ENCODE results near the gene LRRC46. TPM values are rescaled to one million over a fixed set of nuclear protein-coding genes. Genes with fewer than 3 reads are reported as not detected.

The LRRC46 gene
- polyA plus RNA-seq, 3 donors, result 0.12 to 0.65 (median 0.22) TPM

DNA sequence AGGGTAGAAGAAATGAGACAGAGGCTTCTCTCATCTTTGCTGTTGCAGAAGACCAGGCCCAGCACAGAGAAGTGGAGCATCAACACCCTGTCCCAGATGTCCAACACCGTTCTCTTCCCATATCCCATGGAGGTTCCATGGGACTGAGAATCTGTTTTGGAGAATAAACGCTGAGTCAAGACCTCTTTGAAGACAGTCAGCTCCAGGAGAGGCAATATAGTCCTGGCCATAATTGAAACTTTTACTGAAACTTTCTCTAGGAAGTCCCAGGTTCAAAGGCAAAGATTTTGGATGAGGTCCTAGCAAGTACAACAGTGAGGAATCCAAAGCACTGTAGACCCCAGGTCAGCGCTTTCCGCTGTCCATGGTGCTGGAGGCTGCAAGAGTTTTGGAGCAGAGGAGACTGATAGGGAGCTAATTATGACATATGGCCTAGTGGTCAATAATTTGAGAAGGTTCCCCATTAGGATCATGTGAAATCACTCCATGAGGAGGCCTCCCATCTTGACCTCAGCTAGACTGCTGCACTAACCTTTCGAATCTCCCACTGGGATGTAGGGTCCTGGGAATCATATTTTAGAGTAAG lies 45.8 kb upstream of the LRRC46 start:
- Histone ChIP-seq H3K4me3 (replicated peaks in 1 of 3; ENCODE audit: low read depth in 2 of 3, low read length in 3 of 3) (no peak overlapping the region), H3K9me3 (replicated peaks in 1 of 2; ENCODE audit: control insufficient read depth in 1 of 2, insufficient read depth in 1 of 2, low read length in 2 of 2) (peaks cover 0 to 6% of the 10 kb centered on the region in 2 donors), H3K9ac (ENCODE audit: insufficient read depth, low read length, poor library complexity, severe bottlenecking) (no peak overlapping the region), H2AFZ (ENCODE audit: insufficient read depth, low read depth, low read length, poor library complexity, severe bottlenecking) (no peak overlapping the region), H3K27me3 (ENCODE audit: control insufficient read depth in 2 of 2, insufficient read depth in 2 of 2, low read length in 2 of 2) (peaks cover 21 to 40% of the 10 kb centered on the region in 2 donors), H4K20me1 (ENCODE audit: insufficient read depth, low read length) (no peaks in the 10 kb centered on the region), H3K79me2 (ENCODE audit: insufficient read depth, low read length) (no peaks in the 10 kb centered on the region), H3K4me2 (replicated peaks; ENCODE audit: extremely low read depth, low read length, poor library complexity, severe bottlenecking) (no peak overlapping the region), H3K4me1 (ENCODE audit: control insufficient read depth in 1 of 2, insufficient read depth in 2 of 2, low read length in 2 of 2) (peaks cover 7% of the 10 kb centered on the region in 2 donors), H3K36me3 (replicated peaks in 1 of 2; ENCODE audit: control insufficient read depth in 1 of 2, insufficient read depth in 2 of 2, low read length in 2 of 2) (no peaks in the 10 kb centered on the region), H3K27ac (ENCODE audit: low read depth in 1 of 2, low read length in 2 of 2) (no peak overlapping the region)
- no peak for DNase-seq
- TF ChIP-seq, protein P1, sequence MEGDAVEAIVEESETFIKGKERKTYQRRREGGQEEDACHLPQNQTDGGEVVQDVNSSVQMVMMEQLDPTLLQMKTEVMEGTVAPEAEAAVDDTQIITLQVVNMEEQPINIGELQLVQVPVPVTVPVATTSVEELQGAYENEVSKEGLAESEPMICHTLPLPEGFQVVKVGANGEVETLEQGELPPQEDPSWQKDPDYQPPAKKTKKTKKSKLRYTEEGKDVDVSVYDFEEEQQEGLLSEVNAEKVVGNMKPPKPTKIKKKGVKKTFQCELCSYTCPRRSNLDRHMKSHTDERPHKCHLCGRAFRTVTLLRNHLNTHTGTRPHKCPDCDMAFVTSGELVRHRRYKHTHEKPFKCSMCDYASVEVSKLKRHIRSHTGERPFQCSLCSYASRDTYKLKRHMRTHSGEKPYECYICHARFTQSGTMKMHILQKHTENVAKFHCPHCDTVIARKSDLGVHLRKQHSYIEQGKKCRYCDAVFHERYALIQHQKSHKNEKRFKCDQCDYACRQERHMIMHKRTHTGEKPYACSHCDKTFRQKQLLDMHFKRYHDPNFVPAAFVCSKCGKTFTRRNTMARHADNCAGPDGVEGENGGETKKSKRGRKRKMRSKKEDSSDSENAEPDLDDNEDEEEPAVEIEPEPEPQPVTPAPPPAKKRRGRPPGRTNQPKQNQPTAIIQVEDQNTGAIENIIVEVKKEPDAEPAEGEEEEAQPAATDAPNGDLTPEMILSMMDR (IDR thresholded peaks at IDR 0.05), result no peak
- Mint-ChIP-seq H3K36me3 (no peaks in the 10 kb centered on the region), H3K27ac (no peak overlapping the region), H3K27me3 (ENCODE audit: low read depth in 3 of 3) (peaks cover 54 to 63% (median 55%) of the 10 kb centered on the region in 3 donors), H3K4me1 (peaks cover 4% of the 10 kb centered on the region), H3K9me3 (peaks cover 0 to 9% (median 2%) of the 10 kb centered on the region in 7 donors), H3K4me3 (peak overlapping the region in 1 of 2 donors; percentile 4)
- intact Hi-C loops (cut with micrococcal nuclease), result no loop called here
- 60% methylated on average over 1 of the region's 5 CpGs for WGBS (ENCODE audit: insufficient coverage)

DNA sequence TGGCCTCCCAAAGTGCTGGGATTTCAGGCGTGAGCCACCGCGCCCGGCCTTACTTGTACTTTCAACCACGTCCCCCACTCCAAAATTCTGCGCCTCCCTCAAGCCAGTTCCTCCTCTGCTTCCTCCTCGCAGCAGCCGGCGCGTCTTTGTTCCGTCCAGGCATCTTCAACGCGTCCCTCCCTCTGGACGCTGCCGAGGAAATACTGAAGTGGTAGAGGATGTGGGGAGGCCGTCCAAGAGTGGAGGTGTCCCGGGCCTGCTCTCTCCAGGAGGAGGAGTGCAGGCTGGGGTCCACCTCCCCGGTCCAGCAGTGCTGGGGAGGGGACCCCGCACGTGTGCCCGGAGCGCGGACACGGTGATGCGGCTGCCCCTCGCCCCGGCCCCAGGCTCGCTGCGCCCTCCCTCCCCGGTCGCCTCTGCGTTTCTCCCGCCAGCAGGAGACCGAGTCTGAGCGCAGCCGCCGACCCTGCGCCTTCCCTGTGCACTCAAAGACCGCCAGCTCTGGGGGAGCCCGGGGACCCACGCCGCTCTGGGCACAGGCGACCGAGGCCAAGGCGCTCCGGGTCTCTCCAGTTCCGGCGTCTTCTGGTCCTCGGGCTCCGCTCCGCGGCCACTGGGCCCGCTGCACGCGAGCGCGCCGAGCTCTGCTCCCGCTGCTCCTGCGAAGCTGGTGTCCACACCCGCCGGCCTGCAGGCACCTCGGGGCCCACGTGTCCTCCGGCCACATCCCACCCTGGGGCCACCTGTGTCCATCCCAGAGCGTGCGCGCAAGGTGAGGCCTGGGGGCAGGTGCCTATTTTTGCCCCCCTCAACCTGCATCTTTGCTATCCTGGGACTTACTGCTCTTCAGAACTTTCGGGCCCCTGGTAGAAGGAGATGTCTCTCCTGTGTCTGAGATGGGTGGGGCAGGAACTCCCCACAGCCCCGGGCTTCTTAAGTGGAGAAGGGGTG lies 41.6 kb upstream of the LRRC46 start:
- Mint-ChIP-seq H3K36me3 (no peaks in the 10 kb centered on the region), H3K27me3 (ENCODE audit: low read depth in 3 of 3) (peaks cover 57 to 89% (median 64%) of the 10 kb centered on the region in 3 donors), H3K4me3 (peak overlapping the region; percentile 63 to 80), H3K27ac (peak overlapping the region in 1 of 7 donors; percentile 76), H3K9me3 (peaks cover 0 to 9% (median 2%) of the 10 kb centered on the region in 7 donors), H3K4me1 (peaks cover 4% of the 10 kb centered on the region)
- H3K4me1 ChIP-seq (ENCODE audit: control insufficient read depth in 1 of 2, insufficient read depth in 2 of 2, low read length in 2 of 2), result peaks cover 7% of the 10 kb centered on the region in 2 donors
- TF ChIP-seq, protein P1 (IDR thresholded peaks at IDR 0.05), result no peak
- no peak overlapping the region for H3K27ac ChIP-seq (ENCODE audit: low read depth in 1 of 2, low read length in 2 of 2)
- H3K79me2 ChIP-seq (ENCODE audit: insufficient read depth, low read length), result no peaks in the 10 kb centered on the region
- peak overlapping the region; percentile 39 for H3K4me2 ChIP-seq (replicated peaks; ENCODE audit: extremely low read depth, low read length, poor library complexity, severe bottlenecking)
- no peaks in the 10 kb centered on the region for H3K36me3 ChIP-seq (replicated peaks in 1 of 2; ENCODE audit: control insufficient read depth in 1 of 2, insufficient read depth in 2 of 2, low read length in 2 of 2)
- H3K9me3 ChIP-seq (replicated peaks in 1 of 2; ENCODE audit: control insufficient read depth in 1 of 2, insufficient read depth in 1 of 2, low read length in 2 of 2), result peaks cover 0 to 6% of the 10 kb centered on the region in 2 donors
- intact Hi-C loops (cut with micrococcal nuclease), result no loop called here
- no peak for DNase-seq
- H3K27me3 ChIP-seq (ENCODE audit: control insufficient read depth in 2 of 2, insufficient read depth in 2 of 2, low read length in 2 of 2), result peaks cover 33 to 65% of the 10 kb centered on the region in 2 donors
- H2AFZ ChIP-seq (ENCODE audit: insufficient read depth, low read depth, low read length, poor library complexity, severe bottlenecking), result no peak overlapping the region
- WGBS (ENCODE audit: insufficient coverage), result 2% methylated on average over 57 of the region's 70 CpGs
- no peak overlapping the region for H3K4me3 ChIP-seq (replicated peaks in 1 of 3; ENCODE audit: low read depth in 2 of 3, low read length in 3 of 3)
- H3K9ac ChIP-seq (ENCODE audit: insufficient read depth, low read length, poor library complexity, severe bottlenecking), result no peak overlapping the region
- no peaks in the 10 kb centered on the region for H4K20me1 ChIP-seq (ENCODE audit: insufficient read depth, low read length)
